Neural crest cell (in vitro differentiated cells): ENCODE data around the gene SLC7A8. TPM values are rescaled to one million over a fixed set of nuclear protein-coding genes. Genes with fewer than 3 reads are reported as not detected.

Source experiments
- DNase-seq: peaks from one replicate; pipeline ENCODE4 v3.0.0; 2021; ENCODE audit warnings: low read depth, mixed read lengths, low spot score
- H3K27ac Mint-ChIP-seq: one replicate; pipeline ENCODE4 v1.8.0; 2021; ENCODE audit warnings: mild to moderate bottlenecking, mixed read lengths; ENCODE audit not compliant: unreplicated experiment
- H3K27me3 Mint-ChIP-seq: 2 replicates; pipeline ENCODE4 v1.8.0; 2021; ENCODE audit warnings: low read depth, mild to moderate bottlenecking, mixed read lengths
- H3K36me3 Mint-ChIP-seq: 2 replicates; pipeline ENCODE4 v1.8.0; 2021; ENCODE audit warnings: low read depth, mild to moderate bottlenecking, mixed read lengths
- H3K4me1 Mint-ChIP-seq: 2 replicates; pipeline ENCODE4 v1.8.0; 2021; ENCODE audit warnings: mixed read lengths
- H3K4me3 Mint-ChIP-seq: one replicate; pipeline ENCODE4 v1.8.0; 2021; ENCODE audit warnings: mild to moderate bottlenecking, mixed read lengths
- H3K9me3 Mint-ChIP-seq: 2 replicates; pipeline ENCODE4 v1.8.0; 2021; ENCODE audit warnings: mixed read lengths
- total RNA-seq: library from RNA; stranded (reverse); gene quantifications from 2 replicates; pipeline ENCODE4 v1.2.1, GENCODE V29; 2021
- TF ChIP-seq, protein P1 (sequence below): fragments of 200-600 bp; sonication (generic); conservative IDR thresholded peaks from 2 replicates; pipeline ENCODE4 v1.5.0; 2021; ENCODE audit warnings: antibody characterized with exemption, mild to moderate bottlenecking

Gene SLC7A8
- total RNA-seq, 1 donor from 2014 or later, result 9.4 TPM

DNA sequence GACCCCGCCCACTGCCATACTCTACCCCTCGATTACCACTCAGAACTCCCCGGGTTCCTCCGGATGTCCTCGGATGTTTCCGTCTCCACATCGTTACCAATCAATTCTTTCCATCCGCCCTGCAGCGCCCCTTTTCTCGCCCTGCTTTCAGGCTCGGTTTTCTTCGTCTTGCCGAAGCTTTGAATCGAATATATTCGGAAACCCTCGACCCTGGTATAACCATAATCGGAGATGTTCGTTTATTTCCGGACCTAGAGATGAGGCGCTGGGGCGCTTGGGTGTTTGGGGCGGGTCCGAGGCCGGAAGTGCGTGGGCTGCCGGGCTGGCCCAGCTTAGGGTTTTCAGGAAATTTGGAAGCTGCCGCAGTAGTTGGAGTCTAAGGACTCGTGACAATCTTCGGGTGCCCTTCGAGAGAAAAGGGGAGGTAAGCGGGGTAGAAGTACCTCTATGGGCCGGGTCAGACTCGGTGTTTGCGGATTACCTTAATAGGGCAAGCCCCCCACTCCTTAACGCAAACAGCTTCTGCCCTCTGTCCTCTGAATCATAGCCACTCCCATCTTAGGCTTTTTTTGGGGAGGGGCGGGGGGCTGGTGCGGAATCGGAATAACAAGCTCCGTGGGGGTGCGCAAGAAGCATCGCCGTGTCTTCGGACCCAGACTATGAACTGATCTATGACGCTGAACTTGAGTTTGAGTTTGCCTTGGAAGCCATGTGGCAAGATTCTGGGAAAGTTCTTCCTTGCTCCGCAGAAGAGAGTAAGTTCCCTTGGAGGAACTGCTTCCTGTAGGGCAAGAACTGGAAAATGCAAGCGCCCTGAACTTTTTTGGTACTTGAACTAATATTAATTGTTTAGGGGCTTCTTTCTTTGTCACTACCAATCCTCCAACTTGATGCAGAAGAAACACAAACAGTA is 88.0 kb downstream of the SLC7A8 start, which contains the start of gene C14orf119:
Gene C14orf119 (plus strand): TSS at position 310 of the 913 bp plus-strand sequence. CDS start 2,154 bp downstream, outside the sequence.
- Mint-ChIP-seq H3K36me3 (peaks cover 8% of the 10 kb centered on the region), H3K27me3 (no peaks in the 10 kb centered on the region), H3K4me1 (peaks cover 15% of the 10 kb centered on the region), H3K4me3 (no peak within 1 kb of the TSS), H3K9me3 (no peaks in the 10 kb centered on the region), H3K27ac (no peak within 1 kb of the TSS)
- TF ChIP-seq, protein P1, sequence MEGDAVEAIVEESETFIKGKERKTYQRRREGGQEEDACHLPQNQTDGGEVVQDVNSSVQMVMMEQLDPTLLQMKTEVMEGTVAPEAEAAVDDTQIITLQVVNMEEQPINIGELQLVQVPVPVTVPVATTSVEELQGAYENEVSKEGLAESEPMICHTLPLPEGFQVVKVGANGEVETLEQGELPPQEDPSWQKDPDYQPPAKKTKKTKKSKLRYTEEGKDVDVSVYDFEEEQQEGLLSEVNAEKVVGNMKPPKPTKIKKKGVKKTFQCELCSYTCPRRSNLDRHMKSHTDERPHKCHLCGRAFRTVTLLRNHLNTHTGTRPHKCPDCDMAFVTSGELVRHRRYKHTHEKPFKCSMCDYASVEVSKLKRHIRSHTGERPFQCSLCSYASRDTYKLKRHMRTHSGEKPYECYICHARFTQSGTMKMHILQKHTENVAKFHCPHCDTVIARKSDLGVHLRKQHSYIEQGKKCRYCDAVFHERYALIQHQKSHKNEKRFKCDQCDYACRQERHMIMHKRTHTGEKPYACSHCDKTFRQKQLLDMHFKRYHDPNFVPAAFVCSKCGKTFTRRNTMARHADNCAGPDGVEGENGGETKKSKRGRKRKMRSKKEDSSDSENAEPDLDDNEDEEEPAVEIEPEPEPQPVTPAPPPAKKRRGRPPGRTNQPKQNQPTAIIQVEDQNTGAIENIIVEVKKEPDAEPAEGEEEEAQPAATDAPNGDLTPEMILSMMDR, result no peak
- DNase-seq, result no peak

DNA sequence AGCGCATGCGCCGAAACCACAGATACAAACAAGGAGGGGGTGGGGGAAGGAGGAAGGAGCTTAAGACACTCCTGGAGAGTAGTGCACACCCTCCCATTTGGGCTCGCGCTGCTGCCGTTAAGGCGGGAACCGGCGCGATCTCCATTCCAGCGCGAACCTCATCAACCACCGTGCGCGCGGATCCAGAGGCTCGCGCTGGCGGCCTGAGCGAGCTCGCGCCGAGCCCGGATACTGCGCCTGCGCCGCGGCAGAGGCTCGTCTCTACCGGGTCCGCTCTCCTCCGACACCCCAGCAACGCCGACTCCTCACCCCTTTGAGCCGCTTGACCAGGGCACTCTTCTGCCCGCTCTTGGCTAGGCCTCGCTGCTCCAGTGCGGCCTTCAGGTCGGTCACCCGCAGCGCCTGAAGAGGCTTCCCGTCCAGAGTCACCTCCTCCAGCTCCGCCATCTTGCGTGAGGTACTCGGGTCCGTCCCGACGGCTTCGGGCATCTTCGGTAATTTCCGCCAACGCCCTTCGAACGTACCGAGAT is 88.7 kb downstream of the SLC7A8 start, which contains the start of gene ACIN1:
Gene ACIN1 (minus strand): TSS at position 471 of the 530 bp plus-strand sequence. CDS start 24 bp downstream, at position 447.
- H3K27me3 Mint-ChIP-seq, result no peaks in the 10 kb centered on the region
- peaks cover 15% of the 10 kb centered on the region for H3K4me1 Mint-ChIP-seq
- H3K27ac Mint-ChIP-seq, result no peak within 1 kb of the TSS
- H3K9me3 Mint-ChIP-seq, result no peaks in the 10 kb centered on the region
- TF ChIP-seq, protein P1, result no peak
- no peak within 1 kb of the TSS for H3K4me3 Mint-ChIP-seq
- H3K36me3 Mint-ChIP-seq, result peaks cover 8% of the 10 kb centered on the region
- DNase-seq, result peak; percentile 100

DNA sequence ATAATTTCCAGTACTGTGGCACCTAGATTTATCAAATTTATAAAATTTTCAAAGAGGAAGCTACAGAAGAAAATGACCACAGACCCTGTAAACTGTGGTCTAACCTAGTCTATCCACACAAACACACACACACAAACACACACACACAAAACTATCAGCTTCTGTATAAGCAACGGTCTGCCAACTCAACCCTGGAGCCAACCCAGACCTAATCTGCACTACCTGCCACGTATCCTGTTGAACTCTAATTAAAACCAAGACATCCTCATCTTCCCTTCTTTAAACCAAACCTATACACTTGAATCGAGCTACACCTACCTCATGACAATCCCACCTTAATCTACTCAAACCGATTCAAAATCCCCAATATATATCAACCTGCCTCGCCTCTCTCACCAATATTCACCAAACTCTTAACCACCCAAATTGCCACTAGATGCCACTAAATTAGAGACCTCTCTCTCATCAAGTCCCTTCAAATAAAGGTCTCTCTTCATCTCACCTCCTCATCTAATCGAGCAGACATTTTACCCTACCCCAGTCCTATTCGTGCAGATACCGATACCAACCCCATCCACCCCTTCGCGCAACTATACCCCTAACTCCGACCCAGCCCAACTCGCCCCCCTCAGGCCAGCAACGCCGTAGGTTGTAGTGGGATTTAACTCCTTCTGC is 89.3 kb downstream of the SLC7A8 start:
- Mint-ChIP-seq H3K27ac (no peak overlapping the region), H3K9me3 (no peaks in the 10 kb centered on the region), H3K27me3 (no peaks in the 10 kb centered on the region), H3K4me3 (no peak overlapping the region), H3K36me3 (peaks cover 10% of the 10 kb centered on the region), H3K4me1 (peaks cover 15% of the 10 kb centered on the region)
- TF ChIP-seq, protein P1, result peak; percentile 15
- no peak for DNase-seq

DNA sequence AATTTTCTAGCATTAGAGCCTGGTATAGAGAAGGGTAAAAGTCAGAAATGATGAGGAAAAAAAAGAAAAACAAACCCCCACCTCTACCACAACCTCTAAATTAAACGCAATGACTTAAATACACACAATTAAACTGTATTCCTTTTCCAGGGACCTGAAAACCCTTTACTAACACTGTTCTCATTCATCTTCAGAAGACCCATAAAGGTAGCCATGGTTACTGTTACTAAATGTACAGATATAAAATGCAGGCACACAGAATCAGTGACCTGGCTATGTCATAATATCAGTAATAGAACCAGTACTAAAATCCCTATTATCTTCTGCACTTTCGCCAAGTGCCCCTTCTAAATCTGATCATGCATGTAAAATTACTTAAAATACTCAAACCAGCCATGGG is 89.9 kb downstream of the SLC7A8 start:
- Mint-ChIP-seq H3K27me3 (no peaks in the 10 kb centered on the region), H3K27ac (no peak overlapping the region), H3K4me3 (no peak overlapping the region), H3K36me3 (peaks cover 9% of the 10 kb centered on the region), H3K4me1 (peaks cover 15% of the 10 kb centered on the region), H3K9me3 (no peaks in the 10 kb centered on the region)
- TF ChIP-seq, protein P1, result no peak
- DNase-seq, result no peak

DNA sequence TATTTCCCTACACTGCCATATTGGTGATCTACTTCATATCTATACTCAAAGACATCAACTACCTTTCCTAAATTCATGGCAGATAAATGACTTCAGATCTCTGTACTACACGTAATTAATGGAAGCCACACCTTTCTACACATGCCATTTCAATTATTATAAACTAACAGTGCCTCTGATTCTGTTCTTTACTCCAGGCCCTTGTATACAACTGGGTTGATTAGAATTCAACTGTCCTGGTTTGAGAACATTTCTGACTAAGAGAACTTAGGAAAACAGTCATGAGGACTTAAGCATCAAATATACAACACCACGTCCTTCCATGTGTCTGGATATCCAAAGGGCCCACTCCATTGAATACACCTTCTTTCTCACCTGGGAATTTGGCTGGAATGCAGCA is 90.4 kb downstream of the SLC7A8 start:
- TF ChIP-seq, protein P1, result no peak
- Mint-ChIP-seq H3K9me3 (no peaks in the 10 kb centered on the region), H3K4me3 (peak overlapping the region; percentile 70), H3K36me3 (peaks cover 9% of the 10 kb centered on the region), H3K27me3 (no peaks in the 10 kb centered on the region), H3K27ac (peak overlapping the region; percentile 13), H3K4me1 (peaks cover 15% of the 10 kb centered on the region)
- no peak for DNase-seq
